Stimulated activated CD8-positive, alpha-beta memory T cell treated with anti-CD3 and anti-CD28 coated beads, Interleukin-2, amount 100 ng/mL, for 1 hour (primary cell): Measurements from ENCODE around the gene ATXN7L1.
"Not testable (repeated sequence)": the region's sequence is repeated elsewhere in the genome, so short reads cannot be mapped to it uniquely, and the experiment has no call there.

Source experiments
- DNase-seq, 2 donors: peaks; one replicate each; pipeline ENCODE4 v3.0.0-alpha.2; 2020; ENCODE audit warnings: low read depth in 2 of 2

ATXN7L1 gene

GRCh38 chr7:105613611-105614330 is 262.6 kb downstream of the ATXN7L1 start:
- DNase-seq, result no peak

GRCh38 chr7:105612806-105613205 is 263.6 kb downstream of the ATXN7L1 start:
- no peak for DNase-seq

GRCh38 chr7:105611856-105612775 is 264.3 kb downstream of the ATXN7L1 start:
- DNase-seq, result no peak

- DNase-seq, result no peak
These were observed 266.1 kb downstream of the ATXN7L1 start for GRCh38 chr7:105610165-105610930.

- DNase-seq, result no peak
These were observed 273.8 kb downstream of the ATXN7L1 start for GRCh38 chr7:105602325-105603305.

- no peak for DNase-seq
These were observed 275.5 kb downstream of the ATXN7L1 start for GRCh38 chr7:105600720-105601550.

- no peak for DNase-seq
These were observed 276.8 kb downstream of the ATXN7L1 start for GRCh38 chr7:105599551-105599950.

- not testable (repeated sequence) for DNase-seq
These were observed 277.3 kb downstream of the ATXN7L1 start for GRCh38 chr7:105599080-105599479.

GRCh38 chr7:105596866-105597265 is 279.5 kb downstream of the ATXN7L1 start:
- DNase-seq, result no peak

- no peak for DNase-seq
These were observed 282.4 kb downstream of the ATXN7L1 start for GRCh38 chr7:105594034-105594433.

GRCh38 chr7:105591522-105591921 is 284.9 kb downstream of the ATXN7L1 start:
- DNase-seq, result no peak

GRCh38 chr7:105590793-105591192 is 285.6 kb downstream of the ATXN7L1 start:
- DNase-seq, result no peak

- DNase-seq, result peak in 1 of 2 donors; percentile 20
These were observed 286.9 kb downstream of the ATXN7L1 start for GRCh38 chr7:105589356-105590077.

GRCh38 chr7:105587909-105588635 is 288.3 kb downstream of the ATXN7L1 start:
- DNase-seq, result no peak

GRCh38 chr7:105585850-105586500 is 290.4 kb downstream of the ATXN7L1 start:
- DNase-seq, result no peak

GRCh38 chr7:105584165-105584564 is 292.2 kb downstream of the ATXN7L1 start:
- no peak for DNase-seq

- DNase-seq, result no peak
These were observed 293.3 kb downstream of the ATXN7L1 start for GRCh38 chr7:105583061-105583460.
